HepG2 (cell line): ENCODE measurements around the gene TMOD2. TPM values are rescaled to one million over a fixed set of nuclear protein-coding genes. Genes with fewer than 3 reads are reported as not detected.

ENCODE experiments used
- ATAC-seq: fragments of 200-7000 bp; cut with Tn5 transposase; 3 replicates; pipeline ENCODE4 v1.9.1; 2020; ENCODE audit warnings: mild to moderate bottlenecking, moderate library complexity
- BruUV-seq: library from RNA; stranded (reverse); fragments of 400-500 nt; replicated peaks from 2 replicates; lab custom pipeline; 2021; lab: Mats Ljungman, UMichigan
- CTCF ChIA-PET: fragments of 300-600 bp; formaldehyde crosslinking; extraction: SDS; loops from one replicate; lab custom pipeline; 2021; ENCODE audit warnings: low total read pairs, inconsistent platforms, low intra/inter-chr PET ratio; lab: Yijun Ruan, JAX
- POLR2A ChIA-PET: fragments of 350-600 bp; sonication (Branson Sonifier 250); formaldehyde crosslinking; loops from one replicate; lab custom pipeline; 2020; ENCODE audit warnings: antibody characterized with exemption, inconsistent platforms; lab: Yijun Ruan, JAX
- DNase-seq: peaks from one replicate; pipeline ENCODE4 v3.0.0-alpha.2; 2015; ENCODE audit warnings: low spot score
- FAIRE-seq: peaks from 3 replicates; lab custom pipeline; 2011; peaks lifted over from hg19 to GRCh38; lab: Jason Lieb, UNC
- H2AFZ ChIP-seq: one replicate; pipeline ENCODE4 v1.6.1; 2011; ENCODE audit warnings: low read length, inconsistent platforms
- H3K27ac ChIP-seq: fragments of 300-600 bp; 3 replicates; pipeline ENCODE4 v1.8.0; 2011; ENCODE audit warnings: mixed run types, mild to moderate bottlenecking, mixed read lengths, low read length, inconsistent platforms; ENCODE audit not compliant: insufficient read depth; ENCODE audit errors: extremely low read length
- H3K27me3 ChIP-seq, 2 experiments: fragments of 200-600 bp in 1 of 2; 2 replicates in 1 of 2; 3 replicates in 1 of 2; pipeline versions ENCODE4 v1.6.0 to v1.8.0; 2011; ENCODE audit warnings: low read length in 2 of 2, mild to moderate bottlenecking in 2 of 2, moderate library complexity in 2 of 2, inconsistent platforms in 1 of 2; ENCODE audit not compliant: insufficient read depth in 2 of 2, control insufficient read depth in 1 of 2
- H3K36me3 ChIP-seq, 2 experiments: fragments of 200-600 bp in 1 of 2; replicated peaks in 1 of 2; 2 replicates in 1 of 2; 3 replicates in 1 of 2; pipeline versions ENCODE4 v1.5.1 to v1.8.0; 2011; ENCODE audit warnings: low read length in 2 of 2, inconsistent platforms in 1 of 2; ENCODE audit not compliant: insufficient read depth in 2 of 2, control insufficient read depth in 1 of 2
- H3K4me1 ChIP-seq: 2 replicates; pipeline ENCODE4 v1.5.1; 2012; ENCODE audit warnings: low read length, inconsistent platforms; ENCODE audit not compliant: insufficient read depth
- H3K4me2 ChIP-seq: 2 replicates; pipeline ENCODE4 v1.6.0; 2011; ENCODE audit warnings: low read depth, low read length, inconsistent platforms
- H3K4me3 ChIP-seq, 3 experiments: fragments of 200-600 bp in 1 of 3; sonication (generic), shearing (Covaris generic) in 1 of 3; replicated peaks in 1 of 3; 2 replicates each; pipeline ENCODE4 v1.5.1; 2011 to 2016; ENCODE audit warnings: low read length in 3 of 3, inconsistent platforms in 2 of 3, low read depth in 2 of 3, mild to moderate bottlenecking in 2 of 3, control low read depth in 1 of 3, mixed read lengths in 1 of 3; ENCODE audit not compliant: insufficient read depth in 1 of 3
- H3K79me2 ChIP-seq: one replicate; pipeline ENCODE4 v1.6.1; 2011; ENCODE audit warnings: low read length, inconsistent platforms; ENCODE audit not compliant: insufficient read depth
- H3K9ac ChIP-seq: 2 replicates; pipeline ENCODE4 v1.6.0; 2011; ENCODE audit warnings: mild to moderate bottlenecking, low read depth, low read length, inconsistent platforms; ENCODE audit not compliant: insufficient read depth
- H3K9me3 ChIP-seq: 2 replicates; pipeline ENCODE4 v1.5.1; 2012; ENCODE audit warnings: mild to moderate bottlenecking, low read length
- H4K20me1 ChIP-seq: 2 replicates; pipeline ENCODE4 v1.6.0; 2011; ENCODE audit warnings: inconsistent platforms, mild to moderate bottlenecking, low read length, moderate library complexity; ENCODE audit not compliant: insufficient read depth
- ATRX ChIP-seq: sonication (generic); formaldehyde crosslinking; IDR thresholded peaks from 2 replicates; pipeline ENCODE4 v1.4.0; 2020; ENCODE audit warnings: missing genetic modification reagents, borderline replicate concordance
- CCDC6 ChIP-seq: sonication (generic); formaldehyde crosslinking; IDR thresholded peaks from 2 replicates; pipeline ENCODE4 v1.8.1; 2022; ENCODE audit warnings: mild to moderate bottlenecking, missing genetic modification reagents, moderate library complexity
- FOXA1 ChIP-seq, 2 experiments: fragments of 450-650 bp in 1 of 2; sonication (generic) in 1 of 2; formaldehyde crosslinking in 1 of 2; IDR thresholded peaks; 2 replicates each; pipeline versions ENCODE4 v1.4.0 to v1.6.1; 2016 to 2020; ENCODE audit warnings: missing genetic modification reagents in 1 of 2
- HDAC6 ChIP-seq: fragments of 200-600 bp; sonication (generic); IDR thresholded peaks from 2 replicates; pipeline ENCODE4 v1.7.0; 2017; ENCODE audit warnings: mild to moderate bottlenecking, antibody characterized with exemption, low read length, low read depth
- HNF4G ChIP-seq, 2 experiments: sonication (generic) in 1 of 2; formaldehyde crosslinking in 1 of 2; IDR thresholded peaks; 2 replicates each; pipeline versions ENCODE4 v1.4.0 to v1.6.1; 2011 to 2020; ENCODE audit warnings: borderline replicate concordance in 2 of 2, low read depth in 2 of 2, mild to moderate bottlenecking in 2 of 2, low read length in 1 of 2, missing genetic modification reagents in 1 of 2, moderate library complexity in 1 of 2
- KLF13 ChIP-seq: sonication (generic); formaldehyde crosslinking; IDR thresholded peaks from 2 replicates; pipeline ENCODE4 v1.4.0; 2020; ENCODE audit warnings: mild to moderate bottlenecking, missing genetic modification reagents
- MED8 ChIP-seq: sonication (generic); formaldehyde crosslinking; IDR thresholded peaks from 2 replicates; pipeline ENCODE4 v1.8.1; 2023; ENCODE audit warnings: mild to moderate bottlenecking, missing genetic modification reagents; ENCODE audit not compliant: insufficient replicate concordance
- MIER2 ChIP-seq: IDR thresholded peaks from 2 replicates; pipeline ENCODE4 v1.6.1; 2016; ENCODE audit warnings: missing biosample characterization, missing genetic modification reagents
- SATB2 ChIP-seq: sonication (generic); formaldehyde crosslinking; IDR thresholded peaks from 2 replicates; pipeline ENCODE4 v1.5.0; 2020; ENCODE audit warnings: missing genetic modification reagents
- SMYD3 ChIP-seq: sonication (generic); formaldehyde crosslinking; IDR thresholded peaks from 2 replicates; pipeline ENCODE4 v1.8.1; 2023; ENCODE audit warnings: mild to moderate bottlenecking, missing genetic modification reagents
- ZNF460 ChIP-seq: sonication (generic); formaldehyde crosslinking; IDR thresholded peaks from 2 replicates; pipeline ENCODE4 v1.5.1; 2020; ENCODE audit warnings: missing genetic modification reagents, mild to moderate bottlenecking, borderline replicate concordance
- ZNF674 ChIP-seq: sonication (generic); formaldehyde crosslinking; IDR thresholded peaks from 2 replicates; pipeline ENCODE4 v1.5.0; 2020; ENCODE audit warnings: low read depth, mild to moderate bottlenecking, missing genetic modification reagents
- ZSCAN29 ChIP-seq: sonication (generic); formaldehyde crosslinking; conservative IDR thresholded peaks from 2 replicates; pipeline ENCODE4 v1.4.0; 2020; ENCODE audit warnings: mild to moderate bottlenecking, missing genetic modification reagents
- WGBS: methylation state at CpG from one replicate; pipeline ENCODE4 v1.1.6; 2017; ENCODE audit warnings: low lambda C conversion rate; 5-methylcytosine and 5-hydroxymethylcytosine counted together
- in situ Hi-C: cut with HindIII; loops from 2 replicates; pipeline ENCODE4 v1.10.0; 2017; ENCODE audit warnings: low pct_unique_long_range_greater_than_20kb; ENCODE audit not compliant: extremely low pct_ligation_motif_present
- intact Hi-C: fragments of 100-400 bp; cut with micrococcal nuclease; formaldehyde crosslinking; loops from one replicate; pipeline ENCODE4 v1.10.0; 2022; ENCODE audit not compliant: unreplicated experiment
- polyA plus RNA-seq, 8 experiments: library from polyadenylated mRNA; depleted of rRNA in 3 of 8; stranded (reverse) in 7 of 8; unstranded in 1 of 8; fragments of >200 nt; fragmentation: Illumina TruSeq in 4 of 8; extraction: Trizol in 4 of 8; gene quantifications; 2 replicates each; pipeline versions ENCODE4 v1.2.1 to v1.2.3, GENCODE V29; 2011 to 2016; ENCODE audit warnings: low read depth in 4 of 8, missing spikeins in 1 of 8, mixed read lengths in 1 of 8; ENCODE audit not compliant: insufficient read depth in 1 of 8
- total RNA-seq, 5 experiments: library from RNA; depleted of rRNA; stranded (reverse); fragments of >200 nt; fragmentation: Illumina TruSeq; extraction: Trizol; gene quantifications; 2 replicates each; pipeline ENCODE4 v1.2.3, GENCODE V29; 2016; ENCODE audit warnings: low read depth in 1 of 5
- TF ChIP-seq, protein P1 (sequence below): sonication (generic); formaldehyde crosslinking; IDR thresholded peaks from 2 replicates; pipeline ENCODE4 v1.5.0; 2020; ENCODE audit warnings: mild to moderate bottlenecking, missing genetic modification reagents, borderline replicate concordance
- TF ChIP-seq, protein P2 (sequence below): IDR thresholded peaks from 2 replicates; pipeline ENCODE4 v1.6.1; 2018; ENCODE audit warnings: missing genetic modification reagents, mild to moderate bottlenecking, missing compliant biosample characterization

Gene TMOD2
- total and polyA plus RNA-seq, 2 of the 13 experiments (the other 11 are each of a cell fraction or from before 2014, with no cell fraction given): 0.01 to 0.02 TPM

DNA sequence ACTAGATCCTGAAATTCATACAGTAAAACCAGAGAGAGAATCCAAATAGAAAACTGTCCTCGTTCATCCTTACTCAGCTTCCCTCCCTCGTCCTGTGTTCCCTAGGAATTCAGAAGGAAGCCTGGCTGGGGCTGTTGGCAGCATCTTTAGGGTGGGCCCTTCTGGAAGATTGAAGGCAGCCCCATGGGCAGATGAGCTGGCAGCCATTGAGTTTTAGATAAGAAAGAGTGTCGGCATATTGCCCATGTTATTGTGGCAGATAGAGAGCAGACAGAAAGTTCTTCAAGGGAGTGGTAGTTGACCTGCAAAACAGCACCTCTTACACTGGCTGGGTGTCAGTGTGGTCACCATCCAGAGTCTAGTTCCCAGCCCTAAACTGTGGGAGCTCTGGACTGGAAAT is 23.5 kb downstream of the TMOD2 start:
- intact Hi-C loops: loop anchor here (10.0 kb wide), 1 partner anchor 240 kb away; no protein-coding TSS in a partner anchor
- in situ Hi-C loops: loop anchor here (5.0 kb wide), 1 partner anchor 123 kb away; no protein-coding TSS in a partner anchor
- TF ChIP-seq ZNF674 (CRISPR knock-in tag) (no peak), FOXA1 (IDR thresholded peaks at IDR 0.05) (no peak), FOXA1 (CRISPR knock-in tag; IDR thresholded peaks at IDR 0.05) (no peak), ATRX (CRISPR knock-in tag) (no peak), KLF13 (no peak), MED8 (CRISPR knock-in tag) (no peak), ZNF460 (no peak), SMYD3 (CRISPR knock-in tag) (no peak), HDAC6 (no peak), CCDC6 (CRISPR knock-in tag) (no peak), MIER2 (CRISPR knock-in tag) (no peak), SATB2 (no peak), HNF4G (IDR thresholded peaks at IDR 0.05; ENCODE audit: borderline replicate concordance, low read depth, low read length) (no peak), HNF4G (CRISPR knock-in tag; IDR thresholded peaks at IDR 0.05; ENCODE audit: borderline replicate concordance, low read depth) (no peak), ZSCAN29 (CRISPR knock-in tag) (no peak)
- TF ChIP-seq, protein P1, sequence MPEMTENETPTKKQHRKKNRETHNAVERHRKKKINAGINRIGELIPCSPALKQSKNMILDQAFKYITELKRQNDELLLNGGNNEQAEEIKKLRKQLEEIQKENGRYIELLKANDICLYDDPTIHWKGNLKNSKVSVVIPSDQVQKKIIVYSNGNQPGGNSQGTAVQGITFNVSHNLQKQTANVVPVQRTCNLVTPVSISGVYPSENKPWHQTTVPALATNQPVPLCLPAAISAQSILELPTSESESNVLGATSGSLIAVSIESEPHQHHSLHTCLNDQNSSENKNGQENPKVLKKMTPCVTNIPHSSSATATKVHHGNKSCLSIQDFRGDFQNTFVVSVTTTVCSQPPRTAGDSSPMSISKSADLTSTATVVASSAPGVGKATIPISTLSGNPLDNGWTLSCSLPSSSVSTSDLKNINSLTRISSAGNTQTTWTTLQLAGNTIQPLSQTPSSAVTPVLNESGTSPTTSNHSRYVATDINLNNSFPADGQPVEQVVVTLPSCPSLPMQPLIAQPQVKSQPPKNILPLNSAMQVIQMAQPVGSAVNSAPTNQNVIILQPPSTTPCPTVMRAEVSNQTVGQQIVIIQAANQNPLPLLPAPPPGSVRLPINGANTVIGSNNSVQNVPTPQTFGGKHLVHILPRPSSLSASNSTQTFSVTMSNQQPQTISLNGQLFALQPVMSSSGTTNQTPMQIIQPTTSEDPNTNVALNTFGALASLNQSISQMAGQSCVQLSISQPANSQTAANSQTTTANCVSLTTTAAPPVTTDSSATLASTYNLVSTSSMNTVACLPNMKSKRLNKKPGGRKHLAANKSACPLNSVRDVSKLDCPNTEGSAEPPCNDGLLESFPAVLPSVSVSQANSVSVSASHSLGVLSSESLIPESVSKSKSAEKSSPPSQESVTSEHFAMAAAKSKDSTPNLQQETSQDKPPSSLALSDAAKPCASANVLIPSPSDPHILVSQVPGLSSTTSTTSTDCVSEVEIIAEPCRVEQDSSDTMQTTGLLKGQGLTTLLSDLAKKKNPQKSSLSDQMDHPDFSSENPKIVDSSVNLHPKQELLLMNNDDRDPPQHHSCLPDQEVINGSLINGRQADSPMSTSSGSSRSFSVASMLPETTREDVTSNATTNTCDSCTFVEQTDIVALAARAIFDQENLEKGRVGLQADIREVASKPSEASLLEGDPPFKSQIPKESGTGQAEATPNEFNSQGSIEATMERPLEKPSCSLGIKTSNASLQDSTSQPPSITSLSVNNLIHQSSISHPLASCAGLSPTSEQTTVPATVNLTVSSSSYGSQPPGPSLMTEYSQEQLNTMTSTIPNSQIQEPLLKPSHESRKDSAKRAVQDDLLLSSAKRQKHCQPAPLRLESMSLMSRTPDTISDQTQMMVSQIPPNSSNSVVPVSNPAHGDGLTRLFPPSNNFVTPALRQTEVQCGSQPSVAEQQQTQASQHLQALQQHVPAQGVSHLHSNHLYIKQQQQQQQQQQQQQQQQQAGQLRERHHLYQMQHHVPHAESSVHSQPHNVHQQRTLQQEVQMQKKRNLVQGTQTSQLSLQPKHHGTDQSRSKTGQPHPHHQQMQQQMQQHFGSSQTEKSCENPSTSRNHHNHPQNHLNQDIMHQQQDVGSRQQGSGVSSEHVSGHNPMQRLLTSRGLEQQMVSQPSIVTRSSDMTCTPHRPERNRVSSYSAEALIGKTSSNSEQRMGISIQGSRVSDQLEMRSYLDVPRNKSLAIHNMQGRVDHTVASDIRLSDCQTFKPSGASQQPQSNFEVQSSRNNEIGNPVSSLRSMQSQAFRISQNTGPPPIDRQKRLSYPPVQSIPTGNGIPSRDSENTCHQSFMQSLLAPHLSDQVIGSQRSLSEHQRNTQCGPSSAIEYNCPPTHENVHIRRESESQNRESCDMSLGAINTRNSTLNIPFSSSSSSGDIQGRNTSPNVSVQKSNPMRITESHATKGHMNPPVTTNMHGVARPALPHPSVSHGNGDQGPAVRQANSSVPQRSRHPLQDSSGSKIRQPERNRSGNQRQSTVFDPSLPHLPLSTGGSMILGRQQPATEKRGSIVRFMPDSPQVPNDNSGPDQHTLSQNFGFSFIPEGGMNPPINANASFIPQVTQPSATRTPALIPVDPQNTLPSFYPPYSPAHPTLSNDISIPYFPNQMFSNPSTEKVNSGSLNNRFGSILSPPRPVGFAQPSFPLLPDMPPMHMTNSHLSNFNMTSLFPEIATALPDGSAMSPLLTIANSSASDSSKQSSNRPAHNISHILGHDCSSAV: no peak
- TF ChIP-seq, protein P2, sequence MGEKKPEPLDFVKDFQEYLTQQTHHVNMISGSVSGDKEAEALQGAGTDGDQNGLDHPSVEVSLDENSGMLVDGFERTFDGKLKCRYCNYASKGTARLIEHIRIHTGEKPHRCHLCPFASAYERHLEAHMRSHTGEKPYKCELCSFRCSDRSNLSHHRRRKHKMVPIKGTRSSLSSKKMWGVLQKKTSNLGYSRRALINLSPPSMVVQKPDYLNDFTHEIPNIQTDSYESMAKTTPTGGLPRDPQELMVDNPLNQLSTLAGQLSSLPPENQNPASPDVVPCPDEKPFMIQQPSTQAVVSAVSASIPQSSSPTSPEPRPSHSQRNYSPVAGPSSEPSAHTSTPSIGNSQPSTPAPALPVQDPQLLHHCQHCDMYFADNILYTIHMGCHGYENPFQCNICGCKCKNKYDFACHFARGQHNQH (CRISPR knock-in tag): no peak

More for the DNA sequence above, 23.5 kb downstream of the TMOD2 start:
- WGBS: 9% methylated on average over 3 of the region's 3 CpGs
- FAIRE-seq (no peak), ATAC-seq (no peak), DNase-seq (no peak)
- H3K27me3 ChIP-seq: no peaks in the 10 kb centered on the region; a peak in 1 of 5 replicates
- H3K4me3 ChIP-seq: no peak overlapping the region
- H4K20me1 ChIP-seq: no peaks in the 10 kb centered on the region; the same call in 1 of the 2 replicates
- no peak overlapping the region for H2AFZ ChIP-seq
- H3K9ac ChIP-seq: no peak overlapping the region
- H3K36me3 ChIP-seq: no peaks in the 10 kb centered on the region
- ChIA-PET CTCF (interaction anchor here (3.3 kb wide), 1 partner anchor 125 kb away, joined by 107 read pairs; no protein-coding TSS in a partner anchor), POLR2A (no interaction called here)
- peaks cover 6% of the 10 kb centered on the region; the same call in 1 of the 2 replicates for H3K4me1 ChIP-seq
- no peaks in the 10 kb centered on the region for H3K9me3 ChIP-seq
- BruUV-seq: no TSS peak
- H3K4me2 ChIP-seq: no peak overlapping the region
- H3K27ac ChIP-seq: no peak overlapping the region
- H3K79me2 ChIP-seq: no peaks in the 10 kb centered on the region
